Measurements from ENCODE around the gene ACOXL.

Gene ACOXL

GRCh38 chr2:111053825-111054515 is 321.6 kb downstream of the ACOXL start:
- H3K9me3 ChIP-seq (ENCODE audit: control insufficient read depth, low read length): no peaks in the 10 kb centered on the region
- H3K36me3 ChIP-seq (ENCODE audit: control insufficient read depth, insufficient read depth, low read length): no peaks in the 10 kb centered on the region
- H3K27me3 ChIP-seq (ENCODE audit: control insufficient read depth, insufficient read depth, low read length): no peaks in the 10 kb centered on the region
- no peak overlapping the region for H3K4me3 ChIP-seq (ENCODE audit: low read depth, low read length)
- no peaks in the 10 kb centered on the region for H3K4me1 ChIP-seq
- H3K27ac ChIP-seq: no peak overlapping the region
- H3K9ac ChIP-seq: no peak overlapping the region
- no peak overlapping the region for H2AFZ ChIP-seq
- H3K79me2 ChIP-seq: no peaks in the 10 kb centered on the region
- no peak overlapping the region for H3K4me2 ChIP-seq (ENCODE audit: low read length)
- TF ChIP-seq, protein P1, sequence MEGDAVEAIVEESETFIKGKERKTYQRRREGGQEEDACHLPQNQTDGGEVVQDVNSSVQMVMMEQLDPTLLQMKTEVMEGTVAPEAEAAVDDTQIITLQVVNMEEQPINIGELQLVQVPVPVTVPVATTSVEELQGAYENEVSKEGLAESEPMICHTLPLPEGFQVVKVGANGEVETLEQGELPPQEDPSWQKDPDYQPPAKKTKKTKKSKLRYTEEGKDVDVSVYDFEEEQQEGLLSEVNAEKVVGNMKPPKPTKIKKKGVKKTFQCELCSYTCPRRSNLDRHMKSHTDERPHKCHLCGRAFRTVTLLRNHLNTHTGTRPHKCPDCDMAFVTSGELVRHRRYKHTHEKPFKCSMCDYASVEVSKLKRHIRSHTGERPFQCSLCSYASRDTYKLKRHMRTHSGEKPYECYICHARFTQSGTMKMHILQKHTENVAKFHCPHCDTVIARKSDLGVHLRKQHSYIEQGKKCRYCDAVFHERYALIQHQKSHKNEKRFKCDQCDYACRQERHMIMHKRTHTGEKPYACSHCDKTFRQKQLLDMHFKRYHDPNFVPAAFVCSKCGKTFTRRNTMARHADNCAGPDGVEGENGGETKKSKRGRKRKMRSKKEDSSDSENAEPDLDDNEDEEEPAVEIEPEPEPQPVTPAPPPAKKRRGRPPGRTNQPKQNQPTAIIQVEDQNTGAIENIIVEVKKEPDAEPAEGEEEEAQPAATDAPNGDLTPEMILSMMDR (IDR thresholded peaks at IDR 0.05): no peak

DNA sequence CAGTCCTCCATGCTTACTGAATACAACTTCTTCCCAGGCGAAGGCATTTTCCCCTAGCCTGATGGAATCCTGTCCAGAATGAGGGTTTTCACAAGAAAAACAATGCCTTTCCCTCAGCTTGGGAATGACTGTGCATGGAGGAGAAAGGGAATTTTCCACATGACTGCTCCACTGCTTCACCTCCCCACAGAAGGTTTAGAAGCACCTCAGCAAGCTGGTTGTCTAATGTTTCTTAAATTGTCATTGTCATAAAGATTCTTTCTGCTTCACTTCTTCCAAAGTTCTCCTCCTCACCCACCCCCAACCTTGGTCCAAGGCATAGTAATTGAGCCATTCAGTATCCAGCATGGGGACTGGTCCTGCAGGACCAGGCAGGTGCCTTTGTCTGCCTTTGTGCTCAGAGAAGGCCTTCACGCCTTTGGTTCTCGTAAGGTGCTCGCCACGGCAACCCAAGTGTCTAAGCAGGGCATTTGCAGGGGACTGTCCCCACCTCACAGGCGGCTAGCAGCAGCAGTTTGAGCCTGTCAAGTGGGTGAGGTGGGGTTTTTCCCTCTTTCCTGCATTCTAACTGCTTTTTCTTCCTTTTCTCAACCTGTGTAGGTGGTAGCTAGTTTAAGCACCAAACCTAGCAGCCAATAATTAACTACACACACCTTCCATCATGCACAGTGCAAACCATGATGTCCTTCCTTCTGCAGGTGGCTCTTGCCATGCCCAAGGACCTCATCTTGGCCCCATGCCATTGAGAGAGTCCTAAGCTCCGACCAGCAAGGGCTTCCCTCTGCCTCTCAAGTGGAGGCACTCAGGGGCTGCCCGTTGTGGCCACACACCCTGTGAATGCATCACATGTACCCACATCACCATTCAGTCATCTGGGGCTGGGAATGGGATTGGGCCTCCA is 322.7 kb downstream of the ACOXL start:
- Histone ChIP-seq H3K79me2 (no peaks in the 10 kb centered on the region), H3K4me2 (ENCODE audit: low read length) (no peak overlapping the region), H3K4me1 (no peaks in the 10 kb centered on the region), H3K4me3 (ENCODE audit: low read depth, low read length) (no peak overlapping the region), H2AFZ (no peak overlapping the region), H3K9me3 (ENCODE audit: control insufficient read depth, low read length) (no peaks in the 10 kb centered on the region), H3K27ac (no peak overlapping the region), H3K36me3 (ENCODE audit: control insufficient read depth, insufficient read depth, low read length) (no peaks in the 10 kb centered on the region), H3K9ac (no peak overlapping the region), H3K27me3 (ENCODE audit: control insufficient read depth, insufficient read depth, low read length) (no peaks in the 10 kb centered on the region)
- TF ChIP-seq, protein P1 (IDR thresholded peaks at IDR 0.05): no peak

DNA sequence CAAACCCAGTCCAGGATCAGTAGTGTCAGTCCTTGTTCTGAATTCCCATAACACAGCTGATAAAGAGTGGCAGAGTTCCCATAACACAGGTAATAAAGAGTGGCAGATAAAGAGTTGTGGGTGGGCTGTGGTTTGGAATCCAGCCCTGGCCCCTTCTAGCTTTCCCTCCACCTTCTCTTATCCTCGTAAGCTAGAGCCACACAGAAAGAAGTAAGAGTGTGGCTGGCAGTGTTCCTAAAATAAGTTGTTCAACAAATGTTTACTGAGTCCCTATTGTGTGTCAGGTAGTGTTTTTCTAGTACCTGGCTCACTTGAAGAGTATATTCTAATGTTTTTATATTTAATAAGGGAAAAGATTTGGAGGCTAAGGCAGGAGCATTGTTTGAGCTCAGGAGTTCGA is 323.4 kb downstream of the ACOXL start:
- TF ChIP-seq, protein P1 (IDR thresholded peaks at IDR 0.05): no peak
- Histone ChIP-seq H3K4me1 (no peaks in the 10 kb centered on the region), H3K27ac (no peak overlapping the region), H3K79me2 (no peaks in the 10 kb centered on the region), H3K4me3 (ENCODE audit: low read depth, low read length) (no peak overlapping the region), H3K4me2 (ENCODE audit: low read length) (no peak overlapping the region), H3K27me3 (ENCODE audit: control insufficient read depth, insufficient read depth, low read length) (no peaks in the 10 kb centered on the region), H2AFZ (no peak overlapping the region), H3K36me3 (ENCODE audit: control insufficient read depth, insufficient read depth, low read length) (no peaks in the 10 kb centered on the region), H3K9ac (no peak overlapping the region), H3K9me3 (ENCODE audit: control insufficient read depth, low read length) (no peaks in the 10 kb centered on the region)

GRCh38 chr2:111057045-111057444 is 324.7 kb downstream of the ACOXL start:
- no peak overlapping the region for H3K27ac ChIP-seq
- H3K4me3 ChIP-seq (ENCODE audit: low read depth, low read length): no peak overlapping the region
- TF ChIP-seq, protein P1 (IDR thresholded peaks at IDR 0.05): no peak
- no peak overlapping the region for H2AFZ ChIP-seq
- no peak overlapping the region for H3K4me2 ChIP-seq (ENCODE audit: low read length)
- H3K79me2 ChIP-seq: no peaks in the 10 kb centered on the region
- no peaks in the 10 kb centered on the region for H3K27me3 ChIP-seq (ENCODE audit: control insufficient read depth, insufficient read depth, low read length)
- no peaks in the 10 kb centered on the region for H3K36me3 ChIP-seq (ENCODE audit: control insufficient read depth, insufficient read depth, low read length)
- H3K9me3 ChIP-seq (ENCODE audit: control insufficient read depth, low read length): no peaks in the 10 kb centered on the region
- no peaks in the 10 kb centered on the region for H3K4me1 ChIP-seq
- H3K9ac ChIP-seq: no peak overlapping the region
